CD4-positive, alpha-beta T cell (primary cell): Measurements from ENCODE around the gene GSC. TPM values are rescaled to one million over a fixed set of nuclear protein-coding genes. Genes with fewer than 3 reads are reported as not detected.

ENCODE experiments used
- ATAC-seq: fragments of 200-7000 bp; cut with Tn5 transposase; one replicate; pipeline ENCODE4 v1.10.0; 2022; ENCODE audit warnings: mild to moderate bottlenecking; ENCODE audit not compliant: poor library complexity
- CTCF ChIA-PET: fragments of 350-600 bp; sonication (Branson Sonifier 250); formaldehyde crosslinking; loops from one replicate; lab custom pipeline; 2021; ENCODE audit warnings: antibody characterized with exemption, inconsistent platforms; lab: Charles Lee
- POLR2A ChIA-PET: fragments of 350-600 bp; sonication (Branson Sonifier 250); formaldehyde crosslinking; loops from one replicate; lab custom pipeline; 2021; ENCODE audit warnings: antibody characterized with exemption, inconsistent platforms; lab: Charles Lee
- DNase-seq, 14 experiments: peaks; one replicate each; pipeline ENCODE4 v3.0.0-alpha.2; 2013 to 2020; ENCODE audit warnings: mixed read lengths in 2 of 14
- H3K27ac ChIP-seq, 2 donors: one replicate each; pipeline versions ENCODE4 v1.5.1 to v1.7.0; 2013; ENCODE audit warnings: low read length in 2 of 2, low read depth in 1 of 2, mild to moderate bottlenecking in 1 of 2
- H3K27me3 ChIP-seq, 2 experiments: 1 replicate in 1 of 2; 2 replicates in 1 of 2; pipeline versions ENCODE4 v1.6.1 to v1.7.0; 2013; ENCODE audit warnings: low read length in 2 of 2, control low read depth in 1 of 2, mild to moderate bottlenecking in 1 of 2, moderate library complexity in 1 of 2; ENCODE audit not compliant: insufficient read depth in 2 of 2, control insufficient read depth in 1 of 2
- H3K36me3 ChIP-seq: one replicate; pipeline ENCODE4 v1.6.1; 2013; ENCODE audit warnings: low read length, control low read depth; ENCODE audit not compliant: insufficient read depth
- H3K4me1 ChIP-seq: one replicate; pipeline ENCODE4 v1.6.1; 2013; ENCODE audit warnings: low read length, control low read depth; ENCODE audit not compliant: insufficient read depth
- H3K4me3 ChIP-seq: one replicate; pipeline ENCODE4 v1.5.1; 2013; ENCODE audit warnings: mild to moderate bottlenecking, low read length, moderate library complexity
- H3K9me3 ChIP-seq, 2 experiments: 1 replicate in 1 of 2; 2 replicates in 1 of 2; pipeline versions ENCODE4 v1.6.1 to v1.7.0; 2013; ENCODE audit warnings: low read length in 2 of 2, mild to moderate bottlenecking in 2 of 2, control low read depth in 1 of 2, moderate library complexity in 1 of 2; ENCODE audit not compliant: control insufficient read depth in 1 of 2, insufficient read depth in 1 of 2
- H3K27ac Mint-ChIP-seq: one replicate; pipeline ENCODE4 v1.8.0; 2020; ENCODE audit warnings: mixed read lengths
- H3K27me3 Mint-ChIP-seq: one replicate; pipeline ENCODE4 v1.8.0; 2021; ENCODE audit warnings: mixed read lengths
- H3K36me3 Mint-ChIP-seq: one replicate; pipeline ENCODE4 v1.8.0; 2021; ENCODE audit warnings: low read depth, mixed read lengths
- H3K4me1 Mint-ChIP-seq: one replicate; pipeline ENCODE4 v1.8.0; 2021; ENCODE audit warnings: low read depth, mixed read lengths
- H3K4me3 Mint-ChIP-seq: one replicate; pipeline ENCODE4 v1.8.0; 2020; ENCODE audit warnings: mild to moderate bottlenecking, mixed read lengths
- H3K9me3 Mint-ChIP-seq: one replicate; pipeline ENCODE4 v1.8.0; 2020; ENCODE audit warnings: mixed read lengths
- CTCF ChIP-seq: fragments of 200-600 bp; IDR thresholded peaks from one replicate; pipeline ENCODE4 v1.8.0; 2022; ENCODE audit warnings: antibody characterized with exemption, mild to moderate bottlenecking
- intact Hi-C, 2 experiments: fragments of 100-400 bp; cut with DNase I in 1 of 2; cut with micrococcal nuclease in 1 of 2; formaldehyde crosslinking; loops; one replicate each; pipeline versions ENCODE4 v1.15.1 to v1.9.0; 2023 to 2025; cut with DNase I, micrococcal nuclease
- total RNA-seq, 174 experiments: library from RNA in 2 of 174; stranded (reverse) in 2 of 174; gene quantifications; one replicate each; pipeline ENCODE4 v1.2.3 and lab custom pipeline; 2021 to 2026

The GSC gene
- total RNA-seq, 2 experiments from 2014 or later, result not detected

- H3K9me3 ChIP-seq, result peaks cover 0 to 3% of the 10 kb centered on the region in 2 experiments
- intact Hi-C loops, result no loop called here
- H3K27me3 Mint-ChIP-seq, result peaks cover 72% of the 10 kb centered on the region
- no peaks in the 10 kb centered on the region for H3K4me1 ChIP-seq
- H3K36me3 Mint-ChIP-seq, result no peaks in the 10 kb centered on the region
- DNase-seq (no peak), ATAC-seq (no peak)
- H3K4me3 ChIP-seq, result no peak overlapping the region
- no peaks in the 10 kb centered on the region for H3K36me3 ChIP-seq
- ChIA-PET CTCF (no interaction called here), POLR2A (no interaction called here)
- no peak overlapping the region for H3K27ac Mint-ChIP-seq
- no peaks in the 10 kb centered on the region for H3K9me3 Mint-ChIP-seq
- no peak overlapping the region for H3K27ac ChIP-seq
- H3K4me1 Mint-ChIP-seq, result no peaks in the 10 kb centered on the region
- H3K27me3 ChIP-seq, result peaks cover 31 to 51% of the 10 kb centered on the region in 2 experiments
- TF ChIP-seq CTCF, result no peak
- no peak overlapping the region for H3K4me3 Mint-ChIP-seq
These were observed 9.8 kb upstream of the GSC start for GRCh38 chr14:94779713-94780112.

- Mint-ChIP-seq H3K27ac (no peak overlapping the region), H3K9me3 (no peaks in the 10 kb centered on the region), H3K4me1 (peaks cover 11% of the 10 kb centered on the region), H3K36me3 (no peaks in the 10 kb centered on the region), H3K27me3 (peaks cover 81% of the 10 kb centered on the region), H3K4me3 (no peak overlapping the region)
- DNase-seq (no peak), ATAC-seq (no peak)
- Histone ChIP-seq H3K27ac (no peak overlapping the region), H3K36me3 (no peaks in the 10 kb centered on the region), H3K4me3 (no peak overlapping the region), H3K9me3 (peaks cover 0 to 21% of the 10 kb centered on the region in 2 experiments), H3K27me3 (peaks cover 65 to 89% of the 10 kb centered on the region in 2 experiments), H3K4me1 (no peaks in the 10 kb centered on the region)
- ChIA-PET CTCF (no interaction called here), POLR2A (no interaction called here)
- TF ChIP-seq CTCF, result no peak
- intact Hi-C loops, result no loop called here
These were observed 5.9 kb upstream of the GSC start for GRCh38 chr14:94775871-94776210.

GRCh38 chr14:94775091-94775870 lies 5.4 kb upstream of the GSC start:
- Histone ChIP-seq H3K9me3 (peaks cover 0 to 21% of the 10 kb centered on the region in 2 experiments), H3K36me3 (no peaks in the 10 kb centered on the region), H3K27me3 (peaks cover 70 to 92% of the 10 kb centered on the region in 2 experiments), H3K27ac (no peak overlapping the region), H3K4me1 (no peaks in the 10 kb centered on the region), H3K4me3 (no peak overlapping the region)
- Mint-ChIP-seq H3K4me3 (no peak overlapping the region), H3K27me3 (peaks cover 87% of the 10 kb centered on the region), H3K36me3 (no peaks in the 10 kb centered on the region), H3K4me1 (peaks cover 11% of the 10 kb centered on the region), H3K27ac (no peak overlapping the region), H3K9me3 (no peaks in the 10 kb centered on the region)
- ChIA-PET CTCF (no interaction called here), POLR2A (no interaction called here)
- no peak for ATAC-seq
- no peak for TF ChIP-seq CTCF
- DNase-seq, result no peak
- intact Hi-C loops, result no loop called here
